Suprapubic skin (tissue), 3 donors: ENCODE results near the gene MCM3AP.

Source experiments
- POLR2A ChIP-seq, 2 donors: fragments of 450-650 bp; IDR thresholded peaks; one replicate each; pipeline ENCODE4 v1.6.1; 2017; ENCODE audit warnings: antibody characterized with exemption in 2 of 2, mild to moderate bottlenecking in 2 of 2, moderate library complexity in 2 of 2
- TF ChIP-seq, protein P1 (sequence below), 2 donors: fragments of 200-600 bp in 1 of 2; fragments of 450-650 bp in 1 of 2; sonication (generic) in 1 of 2; IDR thresholded peaks; one replicate each; pipeline ENCODE4 v1.5.1; 2016 to 2019; ENCODE audit warnings: antibody characterized with exemption in 2 of 2, mild to moderate bottlenecking in 1 of 2, moderate library complexity in 1 of 2

DNA sequence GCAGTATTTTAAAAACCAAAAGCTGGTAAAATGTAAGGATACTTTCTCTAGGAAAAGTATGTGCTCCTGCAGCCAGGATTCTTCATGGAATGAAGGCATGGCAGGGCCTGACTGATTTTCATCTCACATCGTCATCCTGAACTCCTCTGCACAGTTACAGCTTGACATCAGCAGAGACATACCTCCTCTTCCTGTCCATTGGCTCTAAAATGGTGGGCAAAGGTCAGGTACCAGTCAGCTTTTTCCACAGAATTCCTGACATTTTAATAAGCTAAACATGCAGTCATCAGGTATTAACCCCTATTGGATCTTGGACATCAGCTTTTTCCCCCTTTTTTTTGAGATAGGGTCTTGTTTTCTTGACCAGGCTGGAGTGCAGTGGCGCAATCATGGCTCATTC lies 44.4 kb upstream of the MCM3AP start:
- TF ChIP-seq, protein P1, sequence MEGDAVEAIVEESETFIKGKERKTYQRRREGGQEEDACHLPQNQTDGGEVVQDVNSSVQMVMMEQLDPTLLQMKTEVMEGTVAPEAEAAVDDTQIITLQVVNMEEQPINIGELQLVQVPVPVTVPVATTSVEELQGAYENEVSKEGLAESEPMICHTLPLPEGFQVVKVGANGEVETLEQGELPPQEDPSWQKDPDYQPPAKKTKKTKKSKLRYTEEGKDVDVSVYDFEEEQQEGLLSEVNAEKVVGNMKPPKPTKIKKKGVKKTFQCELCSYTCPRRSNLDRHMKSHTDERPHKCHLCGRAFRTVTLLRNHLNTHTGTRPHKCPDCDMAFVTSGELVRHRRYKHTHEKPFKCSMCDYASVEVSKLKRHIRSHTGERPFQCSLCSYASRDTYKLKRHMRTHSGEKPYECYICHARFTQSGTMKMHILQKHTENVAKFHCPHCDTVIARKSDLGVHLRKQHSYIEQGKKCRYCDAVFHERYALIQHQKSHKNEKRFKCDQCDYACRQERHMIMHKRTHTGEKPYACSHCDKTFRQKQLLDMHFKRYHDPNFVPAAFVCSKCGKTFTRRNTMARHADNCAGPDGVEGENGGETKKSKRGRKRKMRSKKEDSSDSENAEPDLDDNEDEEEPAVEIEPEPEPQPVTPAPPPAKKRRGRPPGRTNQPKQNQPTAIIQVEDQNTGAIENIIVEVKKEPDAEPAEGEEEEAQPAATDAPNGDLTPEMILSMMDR (IDR thresholded peaks at IDR 0.05), result no peak
- no peak for TF ChIP-seq POLR2A (IDR thresholded peaks at IDR 0.05)
